Colonic mucosa (tissue), 4 donors: Measurements from ENCODE around the gene C10orf62. TPM values are rescaled to one million over a fixed set of nuclear protein-coding genes. Genes with fewer than 3 reads are reported as not detected.

Experiments
- DNase-seq: peaks from one replicate; pipeline ENCODE4 v3.0.0-alpha.2; 2020
- H3K27ac ChIP-seq: fragments of 200-600 bp; one replicate; pipeline ENCODE4 v1.8.0; 2021
- H3K27me3 ChIP-seq: fragments of 200-600 bp; one replicate; pipeline ENCODE4 v1.8.0; 2021
- H3K36me3 ChIP-seq: fragments of 200-600 bp; one replicate; pipeline ENCODE4 v1.8.0; 2021
- H3K4me1 ChIP-seq: fragments of 200-600 bp; one replicate; pipeline ENCODE4 v1.8.0; 2021; ENCODE audit warnings: mild to moderate bottlenecking
- H3K4me3 ChIP-seq: fragments of 200-600 bp; one replicate; pipeline ENCODE4 v1.8.0; 2021
- H3K9ac ChIP-seq, 2 donors: one replicate each; pipeline ENCODE4 v1.7.0; 2013; ENCODE audit warnings: control low read depth in 2 of 2, low read depth in 2 of 2, low read length in 2 of 2
- H3K9me3 ChIP-seq: fragments of 200-600 bp; one replicate; pipeline ENCODE4 v1.8.0; 2021
- CTCF ChIP-seq: fragments of 200-600 bp; IDR thresholded peaks from one replicate; pipeline ENCODE4 v1.8.0; 2022; ENCODE audit warnings: antibody characterized with exemption, mild to moderate bottlenecking
- intact Hi-C: fragments of 100-400 bp; cut with DNase I; formaldehyde crosslinking; loops from one replicate; pipeline ENCODE4 v1.14.1; 2022
- total RNA-seq, 2 donors: library from RNA; stranded (reverse); fragmentation: NEBNext Ultra II Directional in 1 of 2; extraction: Animal tissue kit (Norgen Biotek cat#: 25700) in 1 of 2; gene quantifications; one replicate each; pipeline ENCODE4 v1.2.1, GENCODE V29; 2021
- donor health status: healthy.
- donor health status: DM: no; HTN: no; CAD: no.
- donor health status: DM: no; HTN: no; CAD: no.

Gene C10orf62
- total RNA-seq, 2 donors from 2014 or later = not detected

GRCh38 chr10:97597778-97598177, 8.3 kb downstream of the C10orf62 start:
- Histone ChIP-seq H3K27me3 (no peaks in the 10 kb centered on the region), H3K27ac (no peak overlapping the region), H3K9me3 (no peaks in the 10 kb centered on the region), H3K4me1 (no peaks in the 10 kb centered on the region), H3K36me3 (no peaks in the 10 kb centered on the region), H3K4me3 (no peak overlapping the region), H3K9ac (no peak overlapping the region)
- DNase-seq = no peak
- intact Hi-C loops = no loop called here
- TF ChIP-seq CTCF = no peak

GRCh38 chr10:97598407-97599271, 9.1 kb downstream of the C10orf62 start:
- H3K27me3 ChIP-seq = no peaks in the 10 kb centered on the region
- intact Hi-C loops = no loop called here
- no peak overlapping the region for H3K4me3 ChIP-seq
- H3K4me1 ChIP-seq = no peaks in the 10 kb centered on the region
- no peak for TF ChIP-seq CTCF
- no peak overlapping the region for H3K9ac ChIP-seq
- no peak for DNase-seq
- no peaks in the 10 kb centered on the region for H3K36me3 ChIP-seq
- no peak overlapping the region for H3K27ac ChIP-seq
- H3K9me3 ChIP-seq = no peaks in the 10 kb centered on the region

GRCh38 chr10:97599272-97599619, 9.7 kb downstream of the C10orf62 start:
- no peak for TF ChIP-seq CTCF
- Histone ChIP-seq H3K9ac (no peak overlapping the region), H3K27ac (no peak overlapping the region), H3K36me3 (no peaks in the 10 kb centered on the region), H3K27me3 (no peaks in the 10 kb centered on the region), H3K9me3 (no peaks in the 10 kb centered on the region), H3K4me1 (no peaks in the 10 kb centered on the region), H3K4me3 (no peak overlapping the region)
- DNase-seq = no peak
- intact Hi-C loops = no loop called here

GRCh38 chr10:97600616-97601015, 11.1 kb downstream of the C10orf62 start:
- DNase-seq = no peak
- intact Hi-C loops = no loop called here
- Histone ChIP-seq H3K4me3 (no peak overlapping the region), H3K36me3 (no peaks in the 10 kb centered on the region), H3K9me3 (no peaks in the 10 kb centered on the region), H3K27me3 (no peaks in the 10 kb centered on the region), H3K4me1 (no peaks in the 10 kb centered on the region), H3K27ac (no peak overlapping the region), H3K9ac (no peak overlapping the region)
- no peak for TF ChIP-seq CTCF

- Histone ChIP-seq H3K9me3 (no peaks in the 10 kb centered on the region), H3K27me3 (no peaks in the 10 kb centered on the region), H3K9ac (no peak overlapping the region), H3K4me1 (no peaks in the 10 kb centered on the region), H3K36me3 (no peaks in the 10 kb centered on the region), H3K27ac (no peak overlapping the region), H3K4me3 (no peak overlapping the region)
- intact Hi-C loops = no loop called here
- no peak for TF ChIP-seq CTCF
- DNase-seq = no peak
Observed at GRCh38 chr10:97601268-97602215, 12.0 kb downstream of the C10orf62 start.
